ENCODE results near the gene STX3. TPM values are rescaled to one million over a fixed set of nuclear protein-coding genes. Genes with fewer than 3 reads are reported as not detected.
"Not testable (repeated sequence)": the region's sequence is repeated elsewhere in the genome, so short reads cannot be mapped to it uniquely, and the experiment has no call there.

STX3 gene
- total and polyA plus RNA-seq, 9 donors = 3.1 to 8.9 (median 4.7) TPM

- Histone ChIP-seq H3K9me3 (replicated peaks; ENCODE audit: control insufficient read depth, low read depth, low read length) (no peaks in the 10 kb centered on the region), H3K27ac (ENCODE audit: low read length) (no peak overlapping the region), H3K27me3 (ENCODE audit: control insufficient read depth, insufficient read depth, low read length) (no peaks in the 10 kb centered on the region), H3K4me3 (ENCODE audit: low read length) (no peak overlapping the region), H3K4me1 (ENCODE audit: control insufficient read depth, insufficient read depth, low read length) (no peaks in the 10 kb centered on the region), H3K36me3 (ENCODE audit: control insufficient read depth, insufficient read depth, low read length) (no peaks in the 10 kb centered on the region)
- WGBS (ENCODE audit: insufficient coverage) = no CpG with 5 or more reads among the region's 2 CpGs
- no peak for DNase-seq
These were observed 94.0 kb downstream of the STX3 start for GRCh38 chr11:59849129-59849528.

GRCh38 chr11:59849551-59849950, 94.4 kb downstream of the STX3 start:
- not testable (repeated sequence) for DNase-seq; H3K9me3 ChIP-seq (replicated peaks; ENCODE audit: control insufficient read depth, low read depth, low read length); H3K4me3 ChIP-seq (ENCODE audit: low read length); H3K4me1 ChIP-seq (ENCODE audit: control insufficient read depth, insufficient read depth, low read length); H3K27ac ChIP-seq (ENCODE audit: low read length); H3K36me3 ChIP-seq (ENCODE audit: control insufficient read depth, insufficient read depth, low read length); H3K27me3 ChIP-seq (ENCODE audit: control insufficient read depth, insufficient read depth, low read length)
- 100% methylated on average over 1 of the region's 2 CpGs for WGBS (ENCODE audit: insufficient coverage)

- H3K9me3 ChIP-seq (replicated peaks; ENCODE audit: control insufficient read depth, low read depth, low read length); H3K4me3 ChIP-seq (ENCODE audit: low read length); H3K36me3 ChIP-seq (ENCODE audit: control insufficient read depth, insufficient read depth, low read length); H3K27me3 ChIP-seq (ENCODE audit: control insufficient read depth, insufficient read depth, low read length); H3K4me1 ChIP-seq (ENCODE audit: control insufficient read depth, insufficient read depth, low read length); DNase-seq; H3K27ac ChIP-seq (ENCODE audit: low read length): not testable (repeated sequence)
- 100% methylated on average over 1 of the region's 5 CpGs for WGBS (ENCODE audit: insufficient coverage)
These were observed 96.2 kb downstream of the STX3 start for GRCh38 chr11:59851416-59851815.

GRCh38 chr11:59854871-59855270, 99.7 kb downstream of the STX3 start:
- no peak for DNase-seq
- WGBS (ENCODE audit: insufficient coverage) = no CpG with 5 or more reads among the region's 2 CpGs

More at GRCh38 chr11:59854871-59855270, 99.7 kb downstream of the STX3 start:
- H3K36me3 ChIP-seq (ENCODE audit: control insufficient read depth, insufficient read depth, low read length) = no peaks in the 10 kb centered on the region
- H3K27ac ChIP-seq (ENCODE audit: low read length) = no peak overlapping the region
- no peak overlapping the region for H3K4me3 ChIP-seq (ENCODE audit: low read length)
- H3K4me1 ChIP-seq (ENCODE audit: control insufficient read depth, insufficient read depth, low read length) = no peaks in the 10 kb centered on the region
- no peaks in the 10 kb centered on the region for H3K27me3 ChIP-seq (ENCODE audit: control insufficient read depth, insufficient read depth, low read length)
- H3K9me3 ChIP-seq (replicated peaks; ENCODE audit: control insufficient read depth, low read depth, low read length) = no peaks in the 10 kb centered on the region

Other genes with a start within 250 kb of the STX3 start
- not detected for gene OR4D9, start 243.8 kb upstream of the STX3 start, total RNA-seq
- under 1 TPM; 0.01 to 0.18 (median 0.03) TPM for gene OR4D9, start 243.8 kb upstream of the STX3 start, polyA plus RNA-seq (ENCODE audit: insufficient read depth in 1 of 8, insufficient read length in 8 of 8, low replicate concordance in 1 of 8)
- 32.6 TPM for gene OSBP, start 139.6 kb upstream of the STX3 start, total RNA-seq
- gene OSBP, start 139.6 kb upstream of the STX3 start, polyA plus RNA-seq (ENCODE audit: insufficient read depth in 1 of 8, insufficient read length in 8 of 8, low replicate concordance in 1 of 8) = 10 to 100 TPM; 36.9 to 60.3 (median 47.9) TPM
- gene PATL1, start 86.3 kb upstream of the STX3 start, total RNA-seq = 8.2 TPM
- 10 to 100 TPM; 22.4 to 28.7 (median 25.8) TPM for gene PATL1, start 86.3 kb upstream of the STX3 start, polyA plus RNA-seq (ENCODE audit: insufficient read depth in 1 of 8, insufficient read length in 8 of 8, low replicate concordance in 1 of 8)
- gene OR10V1, start 41.5 kb upstream of the STX3 start, total RNA-seq = not detected
- not detected for gene OR10V1, start 41.5 kb upstream of the STX3 start, polyA plus RNA-seq (ENCODE audit: insufficient read depth in 1 of 8, insufficient read length in 8 of 8, low replicate concordance in 1 of 8)
- gene MRPL16, start 55.4 kb downstream of the STX3 start, total RNA-seq = 37.2 TPM
- 10 to 100 TPM; 32.8 to 38.6 (median 36.6) TPM for gene MRPL16, start 55.4 kb downstream of the STX3 start, polyA plus RNA-seq (ENCODE audit: insufficient read depth in 1 of 8, insufficient read length in 8 of 8, low replicate concordance in 1 of 8)
- gene CBLIF, start 90.1 kb downstream of the STX3 start, total RNA-seq = not detected
- under 1 TPM in 2 of 8 donors, not detected in 6; 0.21 to 0.49 TPM for gene CBLIF, start 90.1 kb downstream of the STX3 start, polyA plus RNA-seq (ENCODE audit: insufficient read depth in 1 of 8, insufficient read length in 8 of 8, low replicate concordance in 1 of 8)
- not detected for gene TCN1, start 111.1 kb downstream of the STX3 start, total RNA-seq
- gene TCN1, start 111.1 kb downstream of the STX3 start, polyA plus RNA-seq (ENCODE audit: insufficient read depth in 1 of 8, insufficient read length in 8 of 8, low replicate concordance in 1 of 8) = under 1 TPM in 4 of 8 donors, not detected in 4; 0.20 to 0.38 (median 0.28) TPM
- gene OOSP3, start 123.4 kb downstream of the STX3 start, total RNA-seq = not detected
- not detected for gene OOSP3, start 123.4 kb downstream of the STX3 start, polyA plus RNA-seq (ENCODE audit: insufficient read depth in 1 of 8, insufficient read length in 8 of 8, low replicate concordance in 1 of 8)
- gene OOSP1, start 183.1 kb downstream of the STX3 start, total RNA-seq = not detected
- gene OOSP1, start 183.1 kb downstream of the STX3 start, polyA plus RNA-seq (ENCODE audit: insufficient read depth in 1 of 8, insufficient read length in 8 of 8, low replicate concordance in 1 of 8) = not detected
- not detected for gene OOSP4A, start 208.7 kb downstream of the STX3 start, total RNA-seq
- gene OOSP4A, start 208.7 kb downstream of the STX3 start, polyA plus RNA-seq (ENCODE audit: insufficient read depth in 1 of 8, insufficient read length in 8 of 8, low replicate concordance in 1 of 8) = not detected